ENCODE measurements around the gene UBXN10. TPM values are rescaled to one million over a fixed set of nuclear protein-coding genes. Genes with fewer than 3 reads are reported as not detected.

Gene UBXN10
- total RNA-seq, 6 experiments from 2014 or later, result 0.35 to 2.5 (median 1.8) TPM

DNA sequence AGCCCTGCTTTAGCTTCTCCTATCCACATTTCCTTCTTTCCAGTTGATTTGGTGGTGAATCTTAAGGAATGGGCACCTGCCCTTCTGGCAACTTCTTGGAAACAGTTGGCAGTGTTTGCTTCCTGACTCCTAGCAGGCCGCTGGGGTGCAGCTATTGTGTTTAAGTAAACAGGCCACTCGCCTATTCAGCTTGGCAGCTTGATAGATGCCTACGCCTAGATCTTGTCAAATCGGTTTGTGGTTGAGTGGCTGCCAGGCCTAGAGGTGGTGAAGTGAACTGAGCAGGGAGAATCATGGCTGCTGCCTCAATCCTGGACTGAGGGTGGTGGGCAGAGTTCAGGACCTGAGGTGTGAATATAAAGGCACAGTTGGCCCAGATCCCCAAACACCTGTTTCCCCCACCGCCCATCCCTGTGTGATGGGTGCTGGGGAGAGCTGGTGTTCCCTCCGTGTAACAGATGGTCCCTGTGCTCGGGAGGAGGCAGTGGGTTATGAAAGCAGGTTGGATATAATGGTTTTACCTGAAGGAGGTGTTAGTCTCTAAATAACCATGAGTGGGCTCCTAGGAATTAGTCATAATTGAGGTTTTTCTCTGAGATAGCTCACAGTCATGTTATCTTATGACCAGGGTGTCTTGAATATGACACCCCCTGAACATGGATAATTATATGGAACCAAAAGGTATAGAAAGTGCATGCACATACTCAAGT, 1.4 kb downstream of the UBXN10 start:
- H3K36me3 ChIP-seq, result no peaks in the 10 kb centered on the region
- intact Hi-C loops (cut with DNase I), result no loop called here
- peak overlapping the region in 1 of 3 donors; percentile 10 for H3K27ac ChIP-seq
- H3K4me3 ChIP-seq, result no peak overlapping the region
- WGBS (ENCODE audit: insufficient coverage, low coverage, low lambda C conversion rate, missing lambda C conversion rate), result 42% methylated on average over 6 of the region's 7 CpGs
- DNase-seq (peak; percentile 60 to 74 (median 74)), ATAC-seq (peak; percentile 7 to 38 (median 33))
- H3K4me1 ChIP-seq, result peaks cover 0 to 40% (median 16%) of the 10 kb centered on the region in 4 donors
- H3K9me3 ChIP-seq, result no peaks in the 10 kb centered on the region
- TF ChIP-seq POLR2A (IDR thresholded peaks at IDR 0.05) (no peak), CTCF (IDR thresholded peaks at IDR 0.05) (peak in 2 of 4 donors; percentile 6 to 12)
- no peaks in the 10 kb centered on the region for H3K27me3 ChIP-seq

GRCh38 chr1:20187813-20188454, 2.0 kb downstream of the UBXN10 start:
- TF ChIP-seq POLR2A (IDR thresholded peaks at IDR 0.05) (no peak), CTCF (IDR thresholded peaks at IDR 0.05) (no peak)
- Histone ChIP-seq H3K36me3 (no peaks in the 10 kb centered on the region), H3K9me3 (no peaks in the 10 kb centered on the region), H3K27me3 (no peaks in the 10 kb centered on the region), H3K27ac (no peak overlapping the region), H3K4me1 (peaks cover 0 to 37% (median 16%) of the 10 kb centered on the region in 4 donors), H3K4me3 (no peak overlapping the region)
- 57% methylated on average over 4 of the region's 4 CpGs for WGBS (ENCODE audit: insufficient coverage, low coverage, low lambda C conversion rate, missing lambda C conversion rate)
- ATAC-seq, result no peak
- peak in 1 of 3 donors; percentile 11 for DNase-seq
- intact Hi-C loops (cut with DNase I), result no loop called here

DNA sequence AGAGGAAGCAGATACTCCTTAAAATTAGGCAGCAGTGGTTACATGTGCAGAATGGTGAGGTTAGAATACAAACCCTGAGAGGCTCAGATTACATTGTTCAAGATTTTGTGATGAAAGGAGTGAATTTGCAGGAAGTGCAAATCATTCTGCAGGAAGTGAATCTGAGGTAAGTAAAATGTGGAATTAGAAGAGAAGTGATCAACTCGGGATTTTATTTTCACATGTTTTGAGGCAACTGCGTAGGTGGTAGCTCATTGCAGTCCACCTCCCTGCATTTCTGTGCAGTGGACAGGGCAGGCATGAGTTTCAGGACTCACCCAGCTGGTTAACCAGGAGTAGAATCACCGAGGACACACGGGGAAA, 2.5 kb downstream of the UBXN10 start:
- no peaks in the 10 kb centered on the region for H3K27me3 ChIP-seq
- H3K27ac ChIP-seq, result no peak overlapping the region
- H3K4me1 ChIP-seq, result peaks cover 0 to 32% (median 15%) of the 10 kb centered on the region in 4 donors
- H3K36me3 ChIP-seq, result no peaks in the 10 kb centered on the region
- no peaks in the 10 kb centered on the region for H3K9me3 ChIP-seq
- intact Hi-C loops (cut with DNase I), result no loop called here
- ATAC-seq (no peak), DNase-seq (peak in 1 of 3 donors; percentile 3)
- 56% methylated on average over 4 of the region's 4 CpGs for WGBS (ENCODE audit: insufficient coverage, low coverage, low lambda C conversion rate, missing lambda C conversion rate)
- no peak overlapping the region for H3K4me3 ChIP-seq
- TF ChIP-seq CTCF (IDR thresholded peaks at IDR 0.05) (no peak), POLR2A (IDR thresholded peaks at IDR 0.05) (no peak)

DNA sequence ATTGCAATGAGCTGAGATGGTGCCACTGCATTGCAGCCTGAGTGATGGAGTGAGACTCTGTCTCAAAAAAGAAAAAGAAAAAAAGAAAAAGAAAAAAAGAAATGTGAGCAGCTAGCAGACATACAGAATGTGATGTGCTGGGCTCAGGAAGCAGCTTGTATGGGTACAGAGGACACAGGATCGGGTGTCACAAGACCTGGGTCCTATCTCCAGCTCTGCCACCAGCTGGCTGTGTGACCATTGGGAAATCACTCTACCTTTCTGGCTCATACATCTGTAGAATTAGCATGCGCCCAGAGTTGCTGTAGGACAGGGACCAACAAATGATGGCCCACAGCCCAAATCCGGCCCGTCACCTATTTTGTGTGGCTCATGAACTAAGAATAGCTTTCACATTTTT, 3.8 kb downstream of the UBXN10 start:
- Histone ChIP-seq H3K27me3 (no peaks in the 10 kb centered on the region), H3K4me3 (no peak overlapping the region), H3K9me3 (no peaks in the 10 kb centered on the region), H3K4me1 (peaks cover 0 to 29% (median 9%) of the 10 kb centered on the region in 4 donors), H3K36me3 (no peaks in the 10 kb centered on the region), H3K27ac (no peak overlapping the region)
- intact Hi-C loops (cut with DNase I), result no loop called here
- TF ChIP-seq POLR2A (IDR thresholded peaks at IDR 0.05), result no peak
- no peak for TF ChIP-seq CTCF (IDR thresholded peaks at IDR 0.05)
- DNase-seq, result peak in 1 of 3 donors; percentile 18
- 95% methylated on average over 3 of the region's 4 CpGs for WGBS (ENCODE audit: insufficient coverage, low coverage, low lambda C conversion rate, missing lambda C conversion rate)
- no peak for ATAC-seq
